GM12874 (cell line): ENCODE data around the gene THUMPD1.

ENCODE experiments used
- CTCF ChIP-seq: IDR thresholded peaks from 2 replicates; pipeline ENCODE4 v1.5.1; 2011; ENCODE audit warnings: low read depth, mild to moderate bottlenecking, control low read depth, low read length, moderate library complexity; ENCODE audit not compliant: insufficient read depth

The THUMPD1 gene

GRCh38 chr16:20761175-20761574, 19.6 kb upstream of the THUMPD1 start:
- TF ChIP-seq CTCF = no peak

GRCh38 chr16:20760346-20760745, 18.7 kb upstream of the THUMPD1 start:
- TF ChIP-seq CTCF = no peak

GRCh38 chr16:20755238-20755637, 13.6 kb upstream of the THUMPD1 start:
- no peak for TF ChIP-seq CTCF

DNA sequence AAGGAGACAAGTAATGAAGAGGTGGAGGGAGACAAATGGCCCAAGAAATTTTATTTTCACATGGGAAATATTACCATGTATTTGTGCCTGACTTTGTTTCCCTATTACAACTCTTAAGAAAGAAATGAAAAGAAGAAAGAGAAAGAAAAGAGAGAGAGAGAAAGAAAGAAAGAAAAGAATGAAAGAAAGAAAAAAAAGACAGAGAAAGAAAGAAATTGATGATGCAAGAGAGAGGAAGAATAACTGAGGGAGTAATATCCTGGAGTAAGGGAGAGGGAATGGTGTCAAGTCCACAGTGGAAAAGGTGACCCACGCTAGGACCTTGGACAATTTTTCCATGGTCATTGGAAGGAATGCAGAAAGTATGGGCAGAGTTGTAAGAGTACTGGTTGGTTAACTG, 12.1 kb upstream of the THUMPD1 start:
- no peak for TF ChIP-seq CTCF

DNA sequence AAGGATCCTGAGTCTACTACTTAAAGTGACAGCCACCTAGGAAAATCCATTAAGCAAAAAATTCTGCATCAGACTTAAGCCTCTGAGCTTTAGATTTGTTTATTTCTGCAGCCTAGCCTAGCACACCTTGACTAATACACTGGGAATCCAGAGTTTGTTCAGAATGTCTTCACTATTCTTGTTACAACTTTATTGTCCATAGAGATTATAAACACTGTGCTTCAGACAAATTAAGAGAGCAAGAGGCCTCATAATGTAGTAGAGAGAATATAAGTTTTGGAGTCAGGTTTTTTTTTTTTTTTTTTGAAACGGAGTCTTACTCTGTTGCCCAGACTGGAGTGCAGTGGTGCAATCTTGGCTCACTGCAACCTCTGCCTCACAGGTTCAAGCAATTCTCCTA, 8.9 kb upstream of the THUMPD1 start:
- TF ChIP-seq CTCF = no peak

DNA sequence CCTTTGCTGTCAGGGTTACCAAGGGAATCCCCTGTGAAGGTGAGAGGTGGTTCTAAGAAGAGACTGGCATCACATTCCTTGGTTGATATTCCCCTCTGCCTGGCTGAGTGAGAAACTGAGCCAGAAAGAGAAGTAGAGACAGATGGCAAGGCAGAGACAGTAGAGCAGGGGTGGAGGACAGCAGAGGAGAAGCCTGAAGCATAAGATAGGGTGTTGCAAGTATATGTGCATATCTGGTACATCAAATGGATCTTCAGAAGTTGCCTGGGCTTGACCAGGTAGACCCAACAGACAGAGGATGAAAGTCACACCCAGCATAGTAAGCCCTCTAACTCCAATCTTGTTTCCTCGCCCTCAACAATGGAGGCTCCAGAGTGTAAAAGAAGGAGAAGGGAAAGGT, 7.9 kb upstream of the THUMPD1 start:
- no peak for TF ChIP-seq CTCF

DNA sequence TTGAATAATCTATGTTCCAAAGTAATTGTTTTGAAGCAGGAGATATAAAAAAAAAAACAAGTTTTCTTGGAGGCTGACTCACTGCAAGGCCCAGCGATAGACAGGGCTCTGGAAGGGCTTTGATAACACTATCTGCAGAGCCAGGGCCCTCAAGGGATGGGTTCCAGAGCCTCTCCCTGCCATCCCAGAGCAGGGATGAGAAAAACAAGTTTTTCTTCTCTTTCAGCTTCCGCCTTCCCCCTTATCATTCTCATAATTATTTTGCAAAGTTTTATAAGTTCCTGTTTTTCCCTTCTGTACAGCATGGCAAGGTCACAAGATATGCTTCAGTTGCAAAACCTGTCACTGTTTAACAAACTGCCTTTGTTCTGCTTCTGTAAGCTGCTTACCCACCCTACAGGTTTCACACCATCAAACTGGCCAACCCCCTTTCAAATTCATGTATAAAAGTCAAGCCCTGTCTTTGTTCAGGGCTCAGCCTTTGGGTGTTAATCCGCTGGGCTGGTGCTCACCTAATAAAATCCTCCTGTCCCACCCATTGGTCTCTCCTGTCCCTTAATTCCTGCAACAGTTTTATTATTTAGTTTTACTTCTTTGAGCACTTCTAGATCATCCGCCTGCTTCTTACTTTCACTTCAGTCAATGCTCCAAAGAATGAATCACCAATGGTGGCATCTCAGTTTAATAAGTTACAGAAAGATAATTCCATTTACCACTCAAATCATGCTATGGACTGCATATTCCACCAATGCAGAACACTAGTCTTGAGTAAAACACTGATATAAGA, 5.6 kb upstream of the THUMPD1 start:
- TF ChIP-seq CTCF = no peak
